ENCODE measurements around the gene CEP350.
"Not testable (repeated sequence)": the region's sequence is repeated elsewhere in the genome, so short reads cannot be mapped to it uniquely, and the experiment has no call there.

The CEP350 gene

DNA sequence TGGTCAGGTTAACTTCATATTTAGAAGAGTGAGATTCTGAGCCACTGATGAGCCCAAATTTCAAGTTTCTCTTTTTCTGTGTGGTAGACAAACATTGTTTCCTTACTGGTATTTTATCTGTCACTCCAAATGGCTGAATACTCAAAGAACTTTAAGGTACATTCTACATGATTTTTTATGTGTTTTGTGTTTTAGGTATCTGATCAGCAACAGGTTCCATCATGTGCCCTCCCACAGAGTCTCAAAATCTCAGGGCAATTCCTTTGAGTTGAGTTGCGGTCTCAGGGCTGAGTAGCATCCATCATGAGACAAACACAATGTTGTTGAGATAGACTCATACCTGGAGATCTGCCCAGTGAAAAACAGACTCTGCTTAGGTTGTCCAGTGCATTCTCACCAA lies 14.7 kb upstream of the CEP350 start:
- DNase-seq (ENCODE audit: low read depth in 2 of 2) = no peak

DNA sequence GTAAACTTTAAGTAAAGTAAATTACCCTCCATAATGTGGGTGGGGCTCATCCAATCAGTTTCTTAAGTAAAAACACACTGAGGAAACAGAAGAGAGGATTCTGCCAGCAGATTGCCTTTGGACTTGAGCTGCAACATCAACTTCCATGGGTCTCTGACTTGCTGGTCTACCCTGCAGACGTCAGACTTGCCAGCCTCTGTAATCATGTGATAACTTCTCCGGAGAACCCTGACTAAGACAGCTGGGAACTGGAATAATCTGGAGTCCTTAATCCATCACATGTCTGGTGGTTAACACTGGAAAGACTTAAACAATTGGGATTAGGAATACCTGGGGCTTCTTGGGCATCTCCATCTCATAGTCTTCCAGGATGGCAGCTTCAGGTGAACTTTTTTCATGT lies 13.2 kb upstream of the CEP350 start:
- DNase-seq (ENCODE audit: low read depth in 2 of 2) = no peak

- no peak for DNase-seq (ENCODE audit: low read depth in 2 of 2)
Measured at GRCh38 chr1:179950651-179951050, 4.0 kb upstream of the CEP350 start.

DNA sequence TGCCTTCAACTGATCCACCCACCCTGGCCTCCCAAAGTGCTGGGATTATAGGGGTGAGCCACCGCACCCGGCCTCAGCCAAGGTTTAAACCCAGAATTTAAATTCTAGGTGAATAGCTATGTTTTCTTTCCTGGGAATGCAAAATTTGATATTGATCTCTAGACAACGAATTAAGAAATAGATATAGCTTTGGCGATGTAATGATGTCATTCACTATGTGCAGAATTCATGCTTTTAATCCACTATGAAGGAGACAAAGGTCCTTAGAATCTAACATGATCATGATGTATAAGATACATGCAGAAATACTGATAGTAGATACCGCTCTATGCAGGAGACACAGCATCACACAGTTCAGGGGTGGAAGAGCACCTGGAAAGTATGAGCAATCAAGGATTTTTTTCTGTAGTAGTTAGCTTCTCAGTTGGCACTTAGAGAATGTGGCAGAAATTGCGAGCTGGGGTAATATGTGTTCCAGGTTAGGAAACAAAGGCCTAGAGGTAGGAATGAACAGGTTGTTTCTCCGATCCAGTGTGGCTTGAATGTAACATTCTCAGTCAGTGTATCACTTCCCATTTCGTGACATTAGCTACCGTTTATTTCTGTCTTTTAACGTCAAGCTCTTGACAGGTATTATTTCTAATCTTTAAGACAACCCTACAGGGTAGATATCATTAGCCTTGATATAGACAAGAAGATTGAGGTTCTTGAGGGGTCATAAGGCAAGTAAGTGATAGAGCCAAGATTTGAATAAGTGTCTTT lies 3.0 kb upstream of the CEP350 start:
- no peak for DNase-seq (ENCODE audit: low read depth in 2 of 2)

DNA sequence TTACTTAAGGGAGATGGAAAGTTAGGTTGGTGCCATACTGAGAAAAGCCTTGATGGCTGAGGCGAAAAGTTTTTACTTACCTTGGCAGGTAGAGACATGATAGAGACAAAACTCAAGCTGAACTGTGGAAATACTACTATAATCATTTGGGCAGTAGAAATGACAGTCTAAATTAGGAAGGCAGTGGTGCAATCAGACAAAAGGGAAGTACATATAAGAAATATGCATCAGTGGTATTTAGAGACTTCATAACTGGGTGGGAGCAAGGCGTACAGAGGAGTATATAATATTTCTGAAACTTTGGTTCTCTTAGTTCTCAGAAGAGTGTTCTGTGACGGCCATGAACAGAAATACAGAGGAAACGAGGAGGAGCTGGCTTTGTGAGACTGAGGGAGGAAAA lies 2.4 kb upstream of the CEP350 start:
- no peak for DNase-seq (ENCODE audit: low read depth in 2 of 2)

DNA sequence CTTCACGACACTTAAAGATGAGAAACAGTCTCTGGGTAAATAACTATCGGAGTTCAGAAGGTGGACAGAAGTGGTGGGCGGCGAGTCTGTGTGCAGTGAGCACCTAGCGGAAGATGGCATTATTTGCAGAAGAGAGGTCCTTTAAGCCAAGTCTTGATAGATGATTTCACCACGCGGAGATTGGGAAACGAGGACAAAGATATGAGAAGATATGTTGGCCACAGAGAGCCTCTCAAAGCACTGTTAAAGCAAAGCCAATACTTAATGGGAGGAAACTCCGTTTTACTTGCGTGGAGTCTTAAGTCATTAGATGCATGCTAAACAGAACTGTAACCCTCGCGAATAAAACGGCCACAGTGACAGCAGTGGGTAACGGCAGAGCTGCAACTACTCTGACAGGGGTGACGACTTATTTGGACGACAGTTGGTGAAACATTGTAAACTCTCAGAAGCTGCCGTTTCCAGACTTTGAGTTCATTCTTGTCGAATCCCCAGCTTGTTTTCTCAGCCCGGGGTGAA lies 577 bp upstream of the CEP350 start:
- DNase-seq (ENCODE audit: low read depth in 2 of 2) = no peak

GRCh38 chr1:179955287-179955680 lies 674 bp downstream of the CEP350 start:
- no peak for DNase-seq (ENCODE audit: low read depth in 2 of 2)

GRCh38 chr1:179955731-179956130 lies 1.1 kb downstream of the CEP350 start:
- no peak for DNase-seq (ENCODE audit: low read depth in 2 of 2)

GRCh38 chr1:179958359-179958758 lies 3.7 kb downstream of the CEP350 start:
- no peak for DNase-seq (ENCODE audit: low read depth in 2 of 2)

DNA sequence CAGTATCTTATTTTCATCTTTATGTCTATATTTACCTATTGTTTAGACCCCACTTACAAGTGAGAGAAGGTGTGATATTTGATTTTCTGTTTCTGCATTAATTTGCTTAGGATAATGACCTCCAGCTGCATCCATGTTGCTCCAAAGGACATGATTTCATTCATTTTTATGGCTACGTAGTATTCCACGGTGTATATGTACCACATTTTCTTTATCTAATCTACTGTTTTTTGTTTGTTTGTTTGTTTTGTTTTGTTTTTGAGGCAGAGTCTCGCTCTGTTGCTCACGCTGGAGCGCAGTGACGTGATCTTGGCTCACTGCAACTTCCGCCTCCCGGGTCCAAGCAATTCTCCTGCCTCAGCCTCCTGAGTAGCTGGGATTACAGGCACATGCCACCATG lies 7.6 kb downstream of the CEP350 start:
- DNase-seq (ENCODE audit: low read depth in 2 of 2) = not testable (repeated sequence)

DNA sequence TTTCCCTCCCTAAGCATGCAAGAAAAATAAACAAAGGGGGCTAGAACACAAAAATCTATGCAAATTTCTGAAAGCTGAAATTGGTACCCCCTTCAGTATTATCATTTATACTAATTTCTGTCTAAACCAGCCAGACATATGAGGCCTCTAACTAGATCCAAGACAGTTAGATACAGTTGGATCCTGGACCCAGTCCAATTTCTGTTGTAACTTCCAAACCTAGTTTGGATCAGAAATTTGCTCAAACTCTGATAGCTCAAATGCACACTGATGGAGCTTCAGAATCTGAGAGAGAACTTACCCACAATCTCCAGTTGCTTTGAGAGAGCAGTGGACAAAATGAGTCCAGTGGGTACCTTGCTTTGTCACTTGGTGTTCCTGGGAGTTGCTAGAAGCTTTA lies 11.9 kb downstream of the CEP350 start:
- DNase-seq (ENCODE audit: low read depth in 2 of 2) = no peak

DNA sequence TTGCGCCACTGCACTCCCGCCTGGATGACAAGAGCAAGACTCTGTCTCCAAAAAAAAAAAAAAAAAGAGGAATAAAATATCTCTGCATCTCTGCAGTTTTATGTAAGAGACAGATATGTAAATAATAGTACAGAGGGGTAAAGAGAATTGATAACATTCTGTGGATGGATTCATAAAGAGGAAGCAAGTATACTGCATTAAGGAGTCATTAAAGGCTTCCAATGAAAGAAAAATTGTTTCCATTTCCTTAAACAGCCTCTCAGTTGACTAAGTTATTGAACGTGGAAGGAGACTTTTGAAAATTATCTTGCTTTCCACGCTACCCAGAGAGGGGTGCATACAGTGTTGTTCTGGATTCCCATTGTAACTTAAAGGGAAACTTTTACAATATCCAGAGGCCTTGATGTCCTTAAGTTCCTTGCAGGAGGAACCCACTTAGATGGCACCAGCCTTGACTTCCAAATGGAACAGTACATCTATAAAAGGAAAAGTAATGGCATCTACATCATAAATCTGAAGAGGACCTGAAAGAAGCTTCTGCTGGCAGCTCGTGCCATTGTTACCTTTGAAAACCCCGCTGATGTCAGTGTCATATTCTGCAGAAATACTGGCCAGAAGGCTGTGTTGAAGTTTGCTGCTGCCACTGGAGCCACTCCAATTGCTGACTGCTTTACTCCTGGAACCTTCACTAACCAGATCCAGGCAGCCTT lies 13.8 kb downstream of the CEP350 start:
- no peak for DNase-seq (ENCODE audit: low read depth in 2 of 2)

GRCh38 chr1:179968994-179969919 lies 14.6 kb downstream of the CEP350 start:
- no peak for DNase-seq (ENCODE audit: low read depth in 2 of 2)

GRCh38 chr1:179969962-179970361 lies 15.4 kb downstream of the CEP350 start:
- DNase-seq (ENCODE audit: low read depth in 2 of 2) = no peak

DNA sequence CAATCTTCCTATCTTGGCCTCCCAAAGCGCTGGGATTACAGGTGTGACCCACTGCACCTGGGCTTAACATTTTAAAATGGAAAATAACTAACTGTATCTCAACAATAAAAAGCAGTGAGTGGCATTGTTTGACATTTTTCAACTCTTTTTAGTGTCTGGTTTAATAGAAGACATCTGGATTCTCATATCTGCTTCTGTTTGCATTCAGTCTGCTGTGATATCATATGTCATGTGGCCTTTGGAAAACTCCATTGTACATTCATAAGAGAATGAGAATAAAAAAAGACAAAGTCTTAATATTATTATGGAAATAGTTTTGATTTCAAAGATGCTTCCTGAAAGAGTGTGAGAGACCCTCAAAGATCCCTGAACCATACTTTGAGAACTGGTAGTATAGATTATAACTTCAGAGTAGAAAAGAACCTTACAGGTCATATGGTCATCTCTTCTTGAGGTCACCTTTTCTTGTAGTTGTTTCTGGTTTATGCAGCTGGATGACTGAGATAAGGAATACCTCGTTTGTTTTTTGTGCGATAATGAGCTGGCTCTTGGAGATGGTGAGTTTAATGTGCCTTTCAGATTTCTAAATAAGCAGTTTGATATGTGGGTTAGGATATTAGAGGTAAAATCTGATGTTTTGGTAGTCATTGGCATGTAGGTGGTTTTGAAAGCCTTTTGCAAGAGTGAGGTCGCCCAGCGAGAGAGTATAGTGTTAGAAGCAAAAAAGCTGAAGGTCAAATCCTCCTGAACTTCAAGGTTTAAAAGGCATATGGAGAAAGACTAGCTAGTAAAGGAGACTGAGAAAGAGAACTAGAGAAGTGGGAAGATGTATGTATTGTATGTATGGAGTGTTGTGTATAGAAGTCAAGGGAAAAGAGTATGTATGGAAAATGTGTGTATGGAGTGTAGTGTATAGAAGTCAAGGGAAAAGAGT lies 17.2 kb downstream of the CEP350 start:
- DNase-seq (ENCODE audit: low read depth in 2 of 2) = no peak

GRCh38 chr1:179973198-179974110 lies 18.8 kb downstream of the CEP350 start:
- no peak for DNase-seq (ENCODE audit: low read depth in 2 of 2)

GRCh38 chr1:179976970-179977651 lies 22.5 kb downstream of the CEP350 start:
- no peak for DNase-seq (ENCODE audit: low read depth in 2 of 2)

DNA sequence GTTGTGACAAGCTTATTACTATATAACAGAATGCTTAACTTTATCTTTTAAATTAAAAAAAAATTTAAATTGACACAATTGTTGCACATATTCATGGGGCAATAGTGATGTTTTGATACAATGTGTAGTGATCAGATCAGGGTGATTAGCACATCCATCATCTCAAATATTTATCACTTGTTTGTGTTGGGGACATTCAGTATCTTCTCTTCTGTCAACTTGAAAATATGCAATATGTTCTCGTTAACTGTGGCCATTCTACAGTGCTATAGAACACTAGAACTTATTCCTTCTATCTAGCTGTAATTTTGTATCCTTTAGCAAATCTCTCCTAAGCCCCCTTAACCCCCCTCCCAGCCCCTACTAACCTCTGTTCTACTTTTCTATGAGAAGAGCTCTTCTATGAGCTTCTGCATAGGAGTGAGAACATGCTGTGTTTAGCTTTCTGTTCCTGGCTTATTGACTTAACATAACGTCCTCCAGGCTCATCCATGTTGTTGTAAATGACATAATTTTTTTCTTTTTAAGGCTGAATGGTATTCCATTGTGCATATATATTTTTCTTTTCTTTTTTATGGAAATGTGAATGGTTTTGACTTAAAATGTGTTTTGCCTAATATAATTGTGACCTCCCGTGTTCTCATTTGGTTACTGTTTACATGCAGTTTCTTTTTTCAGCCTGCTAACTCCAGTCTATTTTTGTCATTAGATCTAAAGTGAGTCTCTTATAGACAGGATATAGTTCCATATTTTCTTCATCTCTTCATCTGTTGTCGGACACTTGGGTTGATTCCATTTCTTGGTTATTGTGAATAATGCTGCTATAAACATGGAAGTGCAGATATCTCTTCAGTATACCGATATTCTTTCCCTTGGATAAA lies 23.8 kb downstream of the CEP350 start:
- DNase-seq (ENCODE audit: low read depth in 2 of 2) = no peak

Measured in activated CD8-positive, alpha-beta memory T cell treated with anti-CD3 and anti-CD28 coated beads for 4 hours (primary cell).